Measurements from ENCODE around the gene BEST4. TPM values are rescaled to one million over a fixed set of nuclear protein-coding genes. Genes with fewer than 3 reads are reported as not detected.

The BEST4 gene
- total and polyA plus RNA-seq, 2 of the 4 experiments (the other 2 are of a cell fraction): 0.07 TPM; not detected in 1

- no peak for TF ChIP-seq RFX5 (IDR thresholded peaks at IDR 0.05; ENCODE audit: low read depth, low read length)
Measured at GRCh38 chr1:44790968-44791801, 3.2 kb upstream of the BEST4 start (continued).

- WGBS, 2 experiments (ENCODE audit: extremely low coverage in 2 of 2, insufficient read length in 1 of 2): no CpG with 5 or more reads among the region's 10 CpGs
- Histone ChIP-seq H3K18ac (ENCODE audit: low read depth, low read length) (no peak overlapping the region), H2AK5ac (ENCODE audit: low read depth, low read length) (no peak overlapping the region), H3K4me2 (ENCODE audit: low read depth, low read length) (no peak overlapping the region), H4K8ac (ENCODE audit: low read depth in 2 of 2, low read length in 2 of 2) (no peak overlapping the region), H4K5ac (ENCODE audit: low read depth, low read length) (no peak overlapping the region), H3K4me1 (ENCODE audit: control insufficient read depth, insufficient read depth, low read length) (peaks cover 8% of the 10 kb centered on the region; the same call in 1 of the 2 replicates), H2BK5ac (ENCODE audit: low read depth, low read length, poor library complexity, severe bottlenecking) (no peak overlapping the region), H3K9me3 (ENCODE audit: control insufficient read depth, insufficient read depth, low read length) (no peaks in the 10 kb centered on the region), H3K9ac (ENCODE audit: low read depth, low read length) (no peak overlapping the region), H4K20me1 (ENCODE audit: insufficient read depth, low read length) (no peaks in the 10 kb centered on the region), H3K27ac (ENCODE audit: insufficient read depth, low read length) (no peak overlapping the region), H3K56ac (ENCODE audit: extremely low read depth, insufficient read depth, low read length) (no peak overlapping the region), H2AFZ (replicated peaks; ENCODE audit: low read length, poor library complexity) (peak overlapping the region; percentile 4), H2BK15ac (ENCODE audit: low read depth, low read length) (no peak overlapping the region), H4K91ac (ENCODE audit: insufficient read depth, low read depth, low read length) (no peak overlapping the region), H2BK20ac (ENCODE audit: low read depth, low read length) (no peak overlapping the region), H3K79me1 (ENCODE audit: low read depth in 1 of 2, low read length in 2 of 2) (no peaks in the 10 kb centered on the region), H3K4ac (ENCODE audit: low read depth, low read length) (no peak overlapping the region), H3K27me3 (ENCODE audit: control insufficient read depth, insufficient read depth, low read length) (peaks cover 2% of the 10 kb centered on the region; the same call in 1 of the 2 replicates), H3K9me1 (ENCODE audit: insufficient read depth, low read length) (no peaks in the 10 kb centered on the region), H3K23ac (ENCODE audit: low read depth, low read length) (no peak overlapping the region), H3K4me3 (ENCODE audit: insufficient read depth, low read depth, low read length) (no peak overlapping the region), H2BK120ac (ENCODE audit: low read depth, low read length) (no peak overlapping the region), H2AK9ac (replicated peaks; ENCODE audit: low read depth, low read length, poor library complexity) (no peak overlapping the region), H3K14ac (replicated peaks; ENCODE audit: low read depth, low read length) (no peak overlapping the region), H3K36me3 (ENCODE audit: control insufficient read depth, insufficient read depth, low read length) (no peaks in the 10 kb centered on the region)
- no TSS peak for BruUV-seq (replicated peaks)
- DNase-seq (no peak), ATAC-seq (ENCODE audit: low read depth) (no peak)
- CTCF ChIA-PET: interaction anchor here (1.4 kb wide), 1 partner anchor 12 kb away, joined by 9 read pairs; the partner anchor contains the start of gene PLK3
- intact Hi-C loops (cut with micrococcal nuclease): no loop called here
- dilution Hi-C loops (cut with HindIII; ENCODE audit: low sequenced_read_pairs, unreplicated experiment): no loop called here
- TF ChIP-seq MAFK (IDR thresholded peaks at IDR 0.05; ENCODE audit: low read depth, low read length) (no peak), FOS (IDR thresholded peaks at IDR 0.05; ENCODE audit: low read depth, low read length) (no peak), NFE2L2 (IDR thresholded peaks at IDR 0.05; ENCODE audit: low read depth, low read length) (no peak), RAD21 (IDR thresholded peaks at IDR 0.05; ENCODE audit: low read length) (no peak), MXI1 (IDR thresholded peaks at IDR 0.05; ENCODE audit: borderline replicate concordance, low read depth, low read length) (no peak), CTCF (conservative IDR thresholded peaks at IDR 0.05; ENCODE audit: low read depth, low read length) (no peak)
- POLR2A ChIA-PET (ENCODE audit: unreplicated experiment): no interaction called here
- in situ Hi-C loops (cut with MboI; ENCODE audit: low sequenced_read_pairs): no loop called here
Measured at GRCh38 chr1:44787506-44787905, 464 bp downstream of the BEST4 start.
